ENCODE data around the gene CENPL. TPM values are rescaled to one million over a fixed set of nuclear protein-coding genes. Genes with fewer than 3 reads are reported as not detected.
A peak's percentile ranks its signal among the peaks of the same experiment; 100 is the strongest.
"Not testable (repeated sequence)": the region's sequence is repeated elsewhere in the genome, so short reads cannot be mapped to it uniquely, and the experiment has no call there.

CENPL gene
- 40.6 and 50.7 TPM in 2 replicates for total RNA-seq (2014; rRNA removed; shearing (Covaris generic))

- DNase-seq (ENCODE audit: low read depth): peak; percentile 97
Observed at GRCh38 chr1:173824315-173825081, at the start of gene CENPL, which contains the start of gene DARS2. Gene CENPL, minus strand, starts transcription at chr1:173824883. Its CDS starts 13,584 bp downstream, at chr1:173811299. Gene DARS2, plus strand, starts transcription at chr1:173824673. Its CDS starts 557 bp downstream, at chr1:173825230.

GRCh38 chr1:173871500-173871899 lies 46.8 kb upstream of the CENPL start:
- no peak for DNase-seq (ENCODE audit: low read depth)

DNA sequence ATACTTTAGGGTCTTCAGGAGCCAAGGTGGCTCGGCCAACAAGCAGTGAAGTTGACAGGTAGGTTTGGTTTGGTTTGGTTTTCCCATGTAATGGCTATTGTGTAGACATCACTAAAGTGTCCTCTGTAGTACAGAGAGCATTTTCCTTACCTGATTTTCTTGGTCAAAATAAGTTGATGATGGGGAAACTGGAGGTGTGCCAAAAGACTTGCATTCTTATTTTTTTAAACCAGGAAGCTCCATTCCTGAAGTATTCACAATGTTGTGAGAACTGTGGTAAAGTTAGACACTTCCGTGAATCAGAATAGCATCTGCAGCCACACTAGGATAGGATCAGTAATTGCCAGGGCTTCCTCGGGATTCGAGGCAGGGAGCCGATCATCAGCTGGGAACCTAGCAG lies 46.4 kb upstream of the CENPL start:
- DNase-seq (ENCODE audit: low read depth): no peak

DNA sequence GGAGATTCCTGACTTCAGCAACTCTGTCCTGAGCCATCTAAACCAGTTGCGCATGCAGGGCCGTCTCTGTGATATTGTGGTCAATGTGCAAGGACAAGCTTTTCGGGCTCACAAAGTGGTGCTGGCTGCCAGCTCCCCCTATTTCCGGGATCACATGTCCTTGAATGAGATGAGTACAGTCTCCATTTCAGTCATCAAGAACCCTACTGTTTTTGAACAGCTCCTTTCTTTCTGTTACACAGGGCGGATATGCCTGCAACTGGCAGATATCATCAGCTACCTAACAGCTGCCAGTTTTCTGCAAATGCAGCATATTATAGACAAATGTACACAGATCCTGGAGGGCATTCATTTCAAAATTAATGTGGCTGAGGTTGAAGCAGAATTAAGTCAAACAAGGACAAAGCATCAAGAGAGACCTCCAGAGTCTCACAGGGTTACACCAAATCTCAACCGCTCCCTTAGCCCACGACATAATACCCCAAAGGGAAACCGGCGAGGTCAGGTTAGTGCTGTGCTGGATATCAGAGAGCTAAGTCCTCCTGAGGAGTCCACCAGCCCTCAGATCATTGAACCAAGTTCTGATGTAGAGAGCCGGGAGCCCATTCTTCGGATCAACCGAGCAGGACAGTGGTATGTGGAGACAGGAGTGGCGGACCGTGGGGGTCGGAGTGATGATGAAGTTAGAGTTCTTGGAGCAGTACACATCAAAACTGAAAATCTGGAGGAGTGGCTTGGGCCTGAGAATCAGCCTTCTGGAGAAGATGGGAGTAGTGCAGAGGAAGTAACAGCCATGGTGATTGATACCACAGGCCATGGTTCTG lies 45.8 kb upstream of the CENPL start:
- DNase-seq (ENCODE audit: low read depth): no peak

- DNase-seq (ENCODE audit: low read depth): no peak
Observed at GRCh38 chr1:173869021-173869359, 44.3 kb upstream of the CENPL start.

DNA sequence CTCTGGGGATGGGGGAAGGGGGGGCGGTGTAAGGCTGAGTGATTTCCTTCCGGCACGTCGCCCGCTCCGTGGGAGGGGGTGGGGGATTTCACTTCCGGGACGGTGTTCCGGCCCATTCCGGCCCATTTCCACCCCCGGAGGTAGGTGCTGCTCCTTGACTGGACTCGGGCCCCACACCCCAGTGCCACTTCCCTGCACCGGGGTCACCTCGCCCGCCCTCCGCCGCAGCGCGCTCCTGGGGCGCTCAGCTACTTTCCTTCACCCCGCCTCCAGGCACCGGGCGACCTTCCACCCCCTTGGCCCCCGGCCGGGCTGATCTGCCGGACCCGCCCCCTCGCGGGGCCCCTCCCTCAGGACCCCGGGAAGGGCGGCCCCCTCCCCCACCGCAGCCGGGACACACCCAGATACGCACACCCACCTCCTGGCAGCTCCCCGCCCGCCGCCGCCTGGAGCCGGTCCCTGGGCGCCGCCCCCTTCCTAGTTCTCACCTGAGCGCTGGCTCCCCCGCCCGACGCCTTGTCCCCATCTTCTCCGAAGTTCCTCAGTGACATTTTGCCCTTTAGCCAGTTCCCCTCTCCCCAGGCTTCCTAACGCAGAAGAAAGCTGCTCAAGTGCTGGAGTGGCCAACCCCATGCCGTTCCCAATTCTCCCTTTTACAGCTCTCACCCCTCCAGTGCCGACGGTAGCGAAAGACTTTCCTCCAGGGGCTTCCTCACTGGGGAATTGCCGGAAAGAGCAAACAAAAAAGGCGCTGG lies 43.8 kb upstream of the CENPL start, which contains the start of gene ZBTB37:
ZBTB37 (plus strand) TSS at position 115 of the 755 bp plus-strand sequence. CDS start 1,846 bp downstream, outside the sequence.
- DNase-seq (ENCODE audit: low read depth): peak; percentile 90

DNA sequence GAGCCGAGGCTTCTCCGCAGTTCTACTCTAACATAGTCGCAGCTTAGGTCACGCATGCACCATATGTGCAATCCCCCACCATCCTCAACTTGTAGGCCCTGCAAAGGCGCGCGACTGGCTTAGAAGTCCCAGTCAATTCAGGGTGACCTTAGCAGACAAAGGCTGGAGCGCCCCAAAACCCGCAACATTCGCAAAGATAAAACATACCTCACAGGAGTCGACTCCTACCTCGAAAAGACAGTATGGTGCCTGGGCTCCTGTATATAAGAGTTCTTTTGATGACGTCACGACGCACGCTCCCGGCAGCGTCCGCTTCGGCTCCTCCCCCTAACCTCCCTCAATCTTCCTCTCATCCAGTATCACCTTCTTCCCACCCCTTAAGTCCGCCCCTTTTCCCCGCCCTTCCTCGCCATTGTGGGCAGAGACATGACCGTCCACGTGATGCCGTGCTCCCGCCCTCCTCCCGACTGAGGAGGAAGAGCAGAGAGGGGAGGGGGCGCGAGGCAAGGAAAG lies 43.1 kb upstream of the CENPL start, which contains the start of gene GAS5:
GAS5 (minus strand) TSS at position 237 of the 513 bp plus-strand sequence.
- DNase-seq (ENCODE audit: low read depth): peak; percentile 100

DNA sequence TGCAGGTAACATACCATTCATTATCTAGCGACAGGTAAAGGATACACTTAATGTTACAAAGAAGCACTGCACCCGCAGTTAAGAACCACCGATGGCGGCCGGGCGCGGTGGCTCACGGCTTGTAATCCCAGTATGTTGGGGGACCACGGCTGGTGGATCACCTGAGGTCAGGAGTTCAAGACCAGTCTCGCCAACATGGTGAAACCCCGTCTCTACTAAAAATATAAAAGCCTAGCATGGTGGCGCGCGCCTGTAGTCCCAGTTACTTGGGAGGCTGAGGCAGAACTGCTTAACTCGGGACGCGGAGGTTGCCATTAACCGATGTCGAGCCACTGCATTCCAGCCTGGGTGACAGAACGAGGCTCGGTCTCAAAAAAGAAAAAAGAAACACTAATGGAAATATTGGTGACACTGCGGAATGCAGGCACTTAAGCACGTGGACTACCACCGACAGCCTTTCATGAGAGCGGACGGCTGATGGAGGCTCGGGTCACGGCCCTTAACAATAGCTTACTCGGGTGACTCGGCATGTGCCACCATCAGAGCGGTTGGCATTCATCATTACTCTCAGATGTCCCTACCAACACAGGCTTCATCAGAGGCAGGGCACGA lies 42.6 kb upstream of the CENPL start:
- DNase-seq (ENCODE audit: low read depth): peak; percentile 19

- no peak for DNase-seq (ENCODE audit: low read depth)
Observed at GRCh38 chr1:173866413-173867115, 41.9 kb upstream of the CENPL start.

- no peak for DNase-seq (ENCODE audit: low read depth)
Observed at GRCh38 chr1:173865468-173866164, 40.9 kb upstream of the CENPL start.

- DNase-seq (ENCODE audit: low read depth): no peak
Observed at GRCh38 chr1:173864179-173864867, 39.6 kb upstream of the CENPL start.

DNA sequence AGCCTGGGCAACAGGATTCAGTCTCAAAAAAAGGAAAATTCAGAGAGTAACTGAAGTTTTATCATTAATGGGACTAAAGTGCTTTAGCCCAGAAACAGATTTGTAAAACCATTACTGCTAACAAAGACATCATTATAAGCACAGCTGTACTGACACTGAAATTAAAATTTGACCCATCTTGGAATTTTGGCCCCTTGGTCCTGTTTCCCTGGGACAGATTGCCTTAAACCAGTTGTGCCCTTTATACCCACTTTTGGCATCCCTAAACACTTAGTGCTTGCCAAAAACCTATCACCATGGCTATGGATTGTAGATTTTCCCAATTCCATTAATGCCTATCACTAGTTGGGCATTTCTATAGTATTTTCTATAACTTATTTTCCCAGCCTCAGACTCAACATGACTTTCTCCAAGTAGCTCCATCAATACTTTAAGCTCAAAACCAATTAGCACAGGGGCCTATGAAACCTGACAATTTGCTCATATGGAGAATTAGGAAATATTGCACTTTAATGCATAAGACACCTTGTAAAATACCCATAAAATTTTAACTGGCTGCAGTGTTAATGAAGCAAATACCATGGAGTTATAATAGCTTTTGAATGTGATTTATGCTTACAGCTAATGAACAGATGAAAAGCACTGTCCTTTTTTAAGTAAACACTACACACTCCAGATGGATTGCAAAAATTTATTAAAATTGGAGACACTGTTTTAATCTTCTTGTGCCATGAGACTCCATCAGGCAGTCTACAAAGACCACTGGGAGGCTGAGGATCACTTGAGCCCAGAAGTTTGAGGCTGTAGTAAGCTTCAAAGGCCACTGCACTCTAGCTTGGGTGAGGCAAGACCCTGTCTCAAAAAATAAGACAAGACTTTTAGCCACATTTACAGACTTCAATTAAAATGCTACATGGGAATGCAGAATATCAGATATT lies 38.8 kb upstream of the CENPL start:
- DNase-seq (ENCODE audit: low read depth): no peak

DNA sequence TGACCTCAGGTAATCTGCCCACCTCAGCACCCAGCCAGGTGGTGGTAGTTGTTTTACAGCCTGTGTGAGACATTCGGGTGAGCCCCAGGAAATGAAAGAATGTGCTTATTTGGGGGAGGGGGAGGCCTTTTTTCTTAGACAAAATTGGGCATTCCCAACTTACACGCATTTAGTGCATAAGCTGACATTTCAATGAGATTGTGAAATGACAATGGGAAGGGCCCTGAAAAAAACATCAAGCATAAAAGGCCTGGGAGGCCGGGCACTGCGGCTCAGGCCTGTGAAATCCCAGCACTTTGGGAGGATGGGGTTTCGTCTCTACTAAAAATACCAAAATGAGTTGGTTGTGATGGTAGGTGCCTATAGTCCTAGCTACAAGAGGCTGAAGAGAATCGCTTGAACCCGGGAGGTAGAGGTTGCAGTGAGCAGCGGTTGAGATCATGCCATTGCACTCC lies 38.1 kb upstream of the CENPL start:
- DNase-seq (ENCODE audit: low read depth): peak; percentile 15

- peak; percentile 50 for DNase-seq (ENCODE audit: low read depth)
Observed at GRCh38 chr1:173862146-173862768, 37.6 kb upstream of the CENPL start.

- peak; percentile 43 for DNase-seq (ENCODE audit: low read depth)
Observed at GRCh38 chr1:173861731-173862145, 37.1 kb upstream of the CENPL start.

DNA sequence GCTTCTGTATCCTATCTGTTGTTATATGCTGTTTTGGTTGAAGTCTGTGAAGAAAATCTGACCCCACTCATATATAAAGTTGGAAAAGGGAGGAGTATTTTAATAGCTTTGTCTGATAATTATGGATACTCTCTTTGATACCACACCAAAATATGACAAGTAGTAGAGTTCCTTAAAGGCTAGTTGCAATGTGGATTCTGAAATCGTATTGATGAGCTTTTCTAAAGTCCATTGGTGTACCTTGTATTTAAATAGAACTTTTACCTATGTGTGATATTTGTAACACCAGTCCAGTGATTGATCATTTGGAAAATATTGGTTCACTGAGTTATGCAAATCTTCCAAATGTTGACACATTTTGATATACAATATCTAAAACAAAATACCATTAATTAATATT lies 35.4 kb upstream of the CENPL start:
- DNase-seq (ENCODE audit: low read depth): no peak

DNA sequence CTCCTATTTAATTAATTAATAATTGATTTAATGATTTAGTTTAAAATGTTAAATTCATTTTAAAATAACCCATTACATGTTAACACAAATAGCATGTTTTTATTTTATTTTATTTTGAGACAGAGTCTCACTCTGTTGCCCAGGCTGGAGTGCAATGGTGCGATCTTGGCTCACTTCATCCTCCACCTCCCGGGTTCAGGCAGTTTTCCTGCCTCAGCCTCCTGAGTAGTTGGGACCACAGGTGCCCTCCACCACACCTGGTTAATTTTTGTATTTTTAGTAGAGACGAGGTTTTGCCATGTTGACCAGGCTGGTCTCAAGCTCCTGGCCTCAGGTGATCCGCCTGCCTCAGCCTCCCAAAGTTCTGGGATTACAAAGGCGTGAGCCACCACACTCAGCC lies 34.9 kb upstream of the CENPL start:
- DNase-seq (ENCODE audit: low read depth): not testable (repeated sequence)
